Hepatocyte (in vitro differentiated cells): ENCODE measurements around the gene SPECC1.

ENCODE experiments used
- CTCF ChIP-seq: fragments of 200-600 bp; sonication (generic); IDR thresholded peaks from 2 replicates; pipeline ENCODE4 v1.5.1; 2016; ENCODE audit warnings: antibody characterized with exemption, mild to moderate bottlenecking; ENCODE audit not compliant: poor library complexity
- EZH2 ChIP-seq: fragments of 200-600 bp; sonication (generic); IDR thresholded peaks from 2 replicates; pipeline ENCODE4 v1.6.1; 2016; ENCODE audit warnings: antibody characterized with exemption, mild to moderate bottlenecking, borderline replicate concordance
- EZH2phosphoT487 ChIP-seq: fragments of 200-600 bp; sonication (generic); IDR thresholded peaks from one replicate; pipeline ENCODE4 v1.6.1; 2018; ENCODE audit warnings: antibody characterized with exemption, mild to moderate bottlenecking, low read depth, moderate library complexity; ENCODE audit not compliant: unreplicated experiment, severe bottlenecking

GRCh38 chr17:20214794-20215193 lies 205.6 kb downstream of the SPECC1 start:
- no peak for TF ChIP-seq CTCF
- no peak for TF ChIP-seq EZH2phosphoT487
- TF ChIP-seq EZH2: no peak
